H1 (cell line): ENCODE results near the gene LURAP1L. TPM values are rescaled to one million over a fixed set of nuclear protein-coding genes. Genes with fewer than 3 reads are reported as not detected.

Experiments
- CEBPB ChIP-seq: IDR thresholded peaks from 2 replicates; pipeline ENCODE4 v1.6.1; 2012; ENCODE audit warnings: low read depth, low read length
- CHD2 ChIP-seq: IDR thresholded peaks from 2 replicates; pipeline ENCODE4 v1.6.1; 2012; ENCODE audit warnings: low read length, improper control_type of control experiment
- EP300 ChIP-seq, 2 experiments: IDR thresholded peaks; 1 replicate in 1 of 2; 2 replicates in 1 of 2; pipeline ENCODE4 v1.6.1; 2011 to 2012; ENCODE audit warnings: low read depth in 2 of 2, low read length in 2 of 2, mild to moderate bottlenecking in 2 of 2, borderline replicate concordance in 1 of 2, inconsistent platforms in 1 of 2, moderate library complexity in 1 of 2
- GABPA ChIP-seq: IDR thresholded peaks from 2 replicates; pipeline ENCODE4 v1.6.1; 2011; ENCODE audit warnings: mild to moderate bottlenecking, low read length, moderate library complexity, borderline replicate concordance; ENCODE audit not compliant: insufficient read depth
- JUN ChIP-seq: IDR thresholded peaks from 2 replicates; pipeline ENCODE4 v1.6.1; 2011; ENCODE audit warnings: low read depth, mild to moderate bottlenecking, improper control_type of control experiment, low read length
- RAD21 ChIP-seq, 2 experiments: IDR thresholded peaks in 1 of 2; conservative IDR thresholded peaks in 1 of 2; 2 replicates each; pipeline ENCODE4 v1.6.1; 2011; ENCODE audit warnings: low read depth in 2 of 2, low read length in 2 of 2, improper control_type of control experiment in 1 of 2, inconsistent platforms in 1 of 2, mild to moderate bottlenecking in 1 of 2, moderate library complexity in 1 of 2
- RXRA ChIP-seq: IDR thresholded peaks from 2 replicates; pipeline ENCODE4 v1.6.1; 2011; ENCODE audit warnings: low read depth, mild to moderate bottlenecking, low read length, moderate library complexity; ENCODE audit not compliant: insufficient read depth
- SIRT6 ChIP-seq: IDR thresholded peaks from one replicate; pipeline ENCODE4 v1.7.1; 2012; ENCODE audit warnings: low read length, inconsistent platforms
- SP4 ChIP-seq: IDR thresholded peaks from 2 replicates; pipeline ENCODE4 v1.6.1; 2012; ENCODE audit warnings: low read length, inconsistent platforms
- USF2 ChIP-seq: IDR thresholded peaks from 2 replicates; pipeline ENCODE4 v1.6.1; 2011; ENCODE audit warnings: low read length, improper control_type of control experiment
- polyA plus RNA-seq, 7 experiments: library from polyadenylated mRNA; depleted of rRNA in 3 of 7; stranded (reverse) in 5 of 7; unstranded in 2 of 7; fragments of >200 nt in 5 of 7; fragments of 200-250 nt in 2 of 7; gene quantifications; 1 replicate in 5 of 7; 2 replicates in 1 of 7; 4 replicates in 1 of 7; pipeline versions ENCODE4 v1.2.1 to v1.2.3, GENCODE V29; 2011 to 2013; ENCODE audit warnings: missing spikeins in 2 of 7, mixed read lengths in 2 of 7
- total RNA-seq: library from RNA; stranded (reverse); fragmentation: NEBNext Ultra II Directional; extraction: Animal tissue kit (Norgen Biotek cat#: 25700); gene quantifications from 2 replicates; pipeline ENCODE4 v1.2.1, GENCODE V29; 2021
- TF ChIP-seq, protein P1 (sequence below): fragments of 300-600 bp; sonication (generic); IDR thresholded peaks from 2 replicates; pipeline ENCODE4 v1.7.1; 2012; ENCODE audit warnings: low read length, moderate library complexity, mild to moderate bottlenecking, inconsistent platforms; ENCODE audit not compliant: insufficient replicate concordance

Gene LURAP1L
- total and polyA plus RNA-seq, 2 of the 8 experiments (the other 6 are each of a cell fraction or from before 2014, with no cell fraction given) = 0.63 to 1.2 TPM

DNA sequence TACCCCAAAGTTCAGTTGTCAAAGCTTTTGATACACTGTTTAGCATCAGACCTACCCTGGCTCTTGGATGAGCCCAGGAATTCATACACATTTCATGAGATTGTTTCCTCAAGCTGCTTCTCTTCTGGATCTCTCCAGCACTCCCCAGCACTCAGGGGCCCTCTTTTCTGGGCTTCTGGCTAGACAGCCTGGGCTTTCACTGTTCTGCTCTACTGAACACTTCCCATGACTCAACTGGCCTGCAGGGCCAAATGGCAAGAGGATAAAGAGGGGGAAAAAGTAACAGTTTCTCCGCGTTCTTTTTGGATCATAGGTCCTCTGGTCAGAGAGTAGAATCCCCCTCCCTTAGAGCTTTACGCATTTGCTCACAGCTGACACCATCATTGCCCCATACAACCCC is 20.9 kb upstream of the LURAP1L start (continued):
- TF ChIP-seq, protein P1, sequence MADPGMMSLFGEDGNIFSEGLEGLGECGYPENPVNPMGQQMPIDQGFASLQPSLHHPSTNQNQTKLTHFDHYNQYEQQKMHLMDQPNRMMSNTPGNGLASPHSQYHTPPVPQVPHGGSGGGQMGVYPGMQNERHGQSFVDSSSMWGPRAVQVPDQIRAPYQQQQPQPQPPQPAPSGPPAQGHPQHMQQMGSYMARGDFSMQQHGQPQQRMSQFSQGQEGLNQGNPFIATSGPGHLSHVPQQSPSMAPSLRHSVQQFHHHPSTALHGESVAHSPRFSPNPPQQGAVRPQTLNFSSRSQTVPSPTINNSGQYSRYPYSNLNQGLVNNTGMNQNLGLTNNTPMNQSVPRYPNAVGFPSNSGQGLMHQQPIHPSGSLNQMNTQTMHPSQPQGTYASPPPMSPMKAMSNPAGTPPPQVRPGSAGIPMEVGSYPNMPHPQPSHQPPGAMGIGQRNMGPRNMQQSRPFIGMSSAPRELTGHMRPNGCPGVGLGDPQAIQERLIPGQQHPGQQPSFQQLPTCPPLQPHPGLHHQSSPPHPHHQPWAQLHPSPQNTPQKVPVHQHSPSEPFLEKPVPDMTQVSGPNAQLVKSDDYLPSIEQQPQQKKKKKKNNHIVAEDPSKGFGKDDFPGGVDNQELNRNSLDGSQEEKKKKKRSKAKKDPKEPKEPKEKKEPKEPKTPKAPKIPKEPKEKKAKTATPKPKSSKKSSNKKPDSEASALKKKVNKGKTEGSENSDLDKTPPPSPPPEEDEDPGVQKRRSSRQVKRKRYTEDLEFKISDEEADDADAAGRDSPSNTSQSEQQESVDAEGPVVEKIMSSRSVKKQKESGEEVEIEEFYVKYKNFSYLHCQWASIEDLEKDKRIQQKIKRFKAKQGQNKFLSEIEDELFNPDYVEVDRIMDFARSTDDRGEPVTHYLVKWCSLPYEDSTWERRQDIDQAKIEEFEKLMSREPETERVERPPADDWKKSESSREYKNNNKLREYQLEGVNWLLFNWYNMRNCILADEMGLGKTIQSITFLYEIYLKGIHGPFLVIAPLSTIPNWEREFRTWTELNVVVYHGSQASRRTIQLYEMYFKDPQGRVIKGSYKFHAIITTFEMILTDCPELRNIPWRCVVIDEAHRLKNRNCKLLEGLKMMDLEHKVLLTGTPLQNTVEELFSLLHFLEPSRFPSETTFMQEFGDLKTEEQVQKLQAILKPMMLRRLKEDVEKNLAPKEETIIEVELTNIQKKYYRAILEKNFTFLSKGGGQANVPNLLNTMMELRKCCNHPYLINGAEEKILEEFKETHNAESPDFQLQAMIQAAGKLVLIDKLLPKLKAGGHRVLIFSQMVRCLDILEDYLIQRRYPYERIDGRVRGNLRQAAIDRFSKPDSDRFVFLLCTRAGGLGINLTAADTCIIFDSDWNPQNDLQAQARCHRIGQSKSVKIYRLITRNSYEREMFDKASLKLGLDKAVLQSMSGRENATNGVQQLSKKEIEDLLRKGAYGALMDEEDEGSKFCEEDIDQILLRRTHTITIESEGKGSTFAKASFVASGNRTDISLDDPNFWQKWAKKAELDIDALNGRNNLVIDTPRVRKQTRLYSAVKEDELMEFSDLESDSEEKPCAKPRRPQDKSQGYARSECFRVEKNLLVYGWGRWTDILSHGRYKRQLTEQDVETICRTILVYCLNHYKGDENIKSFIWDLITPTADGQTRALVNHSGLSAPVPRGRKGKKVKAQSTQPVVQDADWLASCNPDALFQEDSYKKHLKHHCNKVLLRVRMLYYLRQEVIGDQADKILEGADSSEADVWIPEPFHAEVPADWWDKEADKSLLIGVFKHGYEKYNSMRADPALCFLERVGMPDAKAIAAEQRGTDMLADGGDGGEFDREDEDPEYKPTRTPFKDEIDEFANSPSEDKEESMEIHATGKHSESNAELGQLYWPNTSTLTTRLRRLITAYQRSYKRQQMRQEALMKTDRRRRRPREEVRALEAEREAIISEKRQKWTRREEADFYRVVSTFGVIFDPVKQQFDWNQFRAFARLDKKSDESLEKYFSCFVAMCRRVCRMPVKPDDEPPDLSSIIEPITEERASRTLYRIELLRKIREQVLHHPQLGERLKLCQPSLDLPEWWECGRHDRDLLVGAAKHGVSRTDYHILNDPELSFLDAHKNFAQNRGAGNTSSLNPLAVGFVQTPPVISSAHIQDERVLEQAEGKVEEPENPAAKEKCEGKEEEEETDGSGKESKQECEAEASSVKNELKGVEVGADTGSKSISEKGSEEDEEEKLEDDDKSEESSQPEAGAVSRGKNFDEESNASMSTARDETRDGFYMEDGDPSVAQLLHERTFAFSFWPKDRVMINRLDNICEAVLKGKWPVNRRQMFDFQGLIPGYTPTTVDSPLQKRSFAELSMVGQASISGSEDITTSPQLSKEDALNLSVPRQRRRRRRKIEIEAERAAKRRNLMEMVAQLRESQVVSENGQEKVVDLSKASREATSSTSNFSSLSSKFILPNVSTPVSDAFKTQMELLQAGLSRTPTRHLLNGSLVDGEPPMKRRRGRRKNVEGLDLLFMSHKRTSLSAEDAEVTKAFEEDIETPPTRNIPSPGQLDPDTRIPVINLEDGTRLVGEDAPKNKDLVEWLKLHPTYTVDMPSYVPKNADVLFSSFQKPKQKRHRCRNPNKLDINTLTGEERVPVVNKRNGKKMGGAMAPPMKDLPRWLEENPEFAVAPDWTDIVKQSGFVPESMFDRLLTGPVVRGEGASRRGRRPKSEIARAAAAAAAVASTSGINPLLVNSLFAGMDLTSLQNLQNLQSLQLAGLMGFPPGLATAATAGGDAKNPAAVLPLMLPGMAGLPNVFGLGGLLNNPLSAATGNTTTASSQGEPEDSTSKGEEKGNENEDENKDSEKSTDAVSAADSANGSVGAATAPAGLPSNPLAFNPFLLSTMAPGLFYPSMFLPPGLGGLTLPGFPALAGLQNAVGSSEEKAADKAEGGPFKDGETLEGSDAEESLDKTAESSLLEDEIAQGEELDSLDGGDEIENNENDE = no peak
- TF ChIP-seq SP4 (no peak), CEBPB (no peak), RAD21 (IDR thresholded peaks at IDR 0.05 in 1 of 2, conservative IDR thresholded peaks at IDR 0.05 in 1 of 2; ENCODE audit: low read depth in 2 of 2, low read length in 2 of 2) (no peak), SIRT6 (no peak), CHD2 (no peak), USF2 (no peak), JUN (no peak), RXRA (no peak), EP300 (IDR thresholded peaks at IDR 0.05; ENCODE audit: borderline replicate concordance in 1 of 2, low read depth in 2 of 2, low read length in 2 of 2) (no peak), GABPA (no peak)
